Right hindlimb (tissue), 1 donor: Measurements from ENCODE around the gene IGF2BP3.
A peak's percentile ranks its signal among the peaks of the same experiment; 100 is the strongest.

Source experiments
- DNase-seq: peaks from one replicate; pipeline ENCODE4 v3.0.0-alpha.2; 2018

IGF2BP3 gene

DNA sequence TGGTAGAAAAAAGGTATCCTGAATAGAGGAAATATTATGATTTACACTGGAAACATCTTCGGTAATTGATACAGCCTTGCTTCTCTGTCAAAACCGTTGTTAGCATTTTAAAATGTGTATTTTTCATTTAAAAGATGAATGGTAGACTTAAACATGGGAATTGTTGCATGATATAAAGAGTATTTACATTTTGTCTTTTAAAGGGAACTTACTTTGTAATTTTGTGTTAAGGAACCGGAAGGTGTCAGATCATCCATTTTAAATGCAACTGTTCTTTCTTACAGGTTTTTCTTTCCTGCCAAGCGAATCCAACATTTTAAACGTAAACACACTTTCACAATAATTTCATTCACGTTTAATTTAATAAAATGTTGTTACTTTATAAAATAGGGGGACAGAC is 1.8 kb upstream of the IGF2BP3 start:
- no peak for DNase-seq

GRCh38 chr7:23471106-23471859 is 992 bp upstream of the IGF2BP3 start:
- DNase-seq: peak; percentile 94

DNA sequence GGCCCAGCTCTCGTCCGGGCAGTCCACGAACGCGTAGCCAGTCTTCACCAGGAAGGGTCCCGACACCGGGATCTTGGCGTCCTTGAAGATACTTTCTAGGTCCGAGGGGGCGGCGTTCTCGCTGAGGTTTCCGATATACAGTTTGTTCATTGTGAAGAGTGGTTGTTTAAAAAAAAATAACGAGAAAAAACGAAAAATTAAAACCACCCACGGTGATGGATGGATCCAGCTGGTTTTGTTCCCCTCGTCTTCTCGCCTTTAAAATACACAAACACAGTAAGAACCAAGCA is 385 bp downstream of the IGF2BP3 start:
- no peak for DNase-seq

- peak; percentile 63 for DNase-seq
These were observed 936 bp downstream of the IGF2BP3 start for GRCh38 chr7:23469150-23469960.

- DNase-seq: peak; percentile 54
These were observed 1.7 kb downstream of the IGF2BP3 start for GRCh38 chr7:23468526-23469149.

DNA sequence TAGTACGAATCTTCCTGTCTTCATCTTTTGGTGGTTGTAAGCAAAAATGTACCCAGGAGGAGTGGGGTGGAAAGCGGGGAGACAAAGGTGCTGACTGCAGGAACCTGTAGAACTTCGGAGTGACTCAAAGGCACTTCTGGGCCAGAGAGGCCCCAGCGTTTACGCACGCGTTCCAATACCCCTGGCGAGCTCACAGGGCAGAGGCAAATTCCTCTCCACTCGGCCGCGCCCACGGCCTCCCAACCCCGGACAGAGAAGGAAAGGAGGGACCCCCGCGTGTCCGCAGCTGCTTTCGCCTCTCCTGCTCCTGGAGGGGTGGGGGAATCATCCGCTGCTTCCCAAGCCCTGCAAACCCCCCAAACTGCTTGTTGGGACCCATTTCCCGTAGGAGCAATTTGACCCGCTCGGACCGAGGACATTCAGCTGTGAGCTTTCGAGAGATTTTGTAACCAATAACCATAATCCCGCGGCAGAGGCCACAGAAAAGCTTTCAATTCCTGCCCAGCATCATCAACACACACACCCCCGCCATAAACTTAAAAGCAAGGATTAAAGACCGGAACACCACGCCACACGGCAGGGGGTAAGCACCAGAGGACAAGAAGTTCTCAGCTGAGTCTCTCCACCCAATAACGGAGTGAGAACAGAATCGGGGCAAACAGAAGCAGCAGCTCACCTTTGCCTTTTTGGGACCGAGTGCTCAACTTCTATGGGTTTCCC is 2.3 kb downstream of the IGF2BP3 start:
- DNase-seq: peak; percentile 64

GRCh38 chr7:23467291-23467805 is 2.9 kb downstream of the IGF2BP3 start:
- DNase-seq: peak; percentile 51

GRCh38 chr7:23462846-23463245 is 7.4 kb downstream of the IGF2BP3 start:
- DNase-seq: peak; percentile 38

DNA sequence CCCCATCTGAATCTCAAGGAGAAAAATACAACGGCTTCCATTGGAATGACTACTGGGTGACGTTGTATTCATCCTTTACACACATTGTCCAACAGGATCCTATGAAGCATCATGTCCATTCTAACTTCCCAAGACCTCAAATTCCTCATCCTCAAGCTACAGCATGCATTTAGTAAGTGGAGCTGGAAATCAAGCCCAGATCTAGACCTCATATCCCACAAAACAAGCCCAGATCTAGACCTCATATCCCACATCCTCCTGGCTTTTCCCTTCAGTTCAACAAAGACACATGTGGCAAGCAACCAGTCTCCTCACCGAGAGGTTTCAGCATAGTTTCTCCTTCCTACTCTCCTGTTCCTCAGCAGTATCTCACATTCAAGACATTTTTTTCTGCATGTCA is 12.2 kb downstream of the IGF2BP3 start:
- DNase-seq: no peak

DNA sequence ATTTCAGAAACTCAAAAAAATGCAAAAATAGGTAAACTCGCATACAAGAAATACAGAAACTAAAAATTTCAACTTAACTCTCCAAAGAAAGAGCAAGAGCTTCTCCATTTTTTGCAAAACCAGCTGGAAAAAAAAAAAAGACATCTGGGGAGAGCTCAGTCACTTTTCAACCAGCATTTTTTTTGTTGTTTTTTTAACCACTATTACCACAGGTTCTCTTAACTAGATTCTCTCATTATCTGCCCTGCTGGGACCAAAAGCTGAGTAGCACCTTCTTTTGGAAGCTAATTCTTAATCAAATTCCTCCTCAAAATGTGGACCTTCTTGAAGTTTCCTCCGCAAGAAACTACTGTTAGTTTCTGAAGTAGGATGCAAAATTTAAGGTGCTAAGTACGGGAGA is 14.2 kb downstream of the IGF2BP3 start:
- no peak for DNase-seq

DNA sequence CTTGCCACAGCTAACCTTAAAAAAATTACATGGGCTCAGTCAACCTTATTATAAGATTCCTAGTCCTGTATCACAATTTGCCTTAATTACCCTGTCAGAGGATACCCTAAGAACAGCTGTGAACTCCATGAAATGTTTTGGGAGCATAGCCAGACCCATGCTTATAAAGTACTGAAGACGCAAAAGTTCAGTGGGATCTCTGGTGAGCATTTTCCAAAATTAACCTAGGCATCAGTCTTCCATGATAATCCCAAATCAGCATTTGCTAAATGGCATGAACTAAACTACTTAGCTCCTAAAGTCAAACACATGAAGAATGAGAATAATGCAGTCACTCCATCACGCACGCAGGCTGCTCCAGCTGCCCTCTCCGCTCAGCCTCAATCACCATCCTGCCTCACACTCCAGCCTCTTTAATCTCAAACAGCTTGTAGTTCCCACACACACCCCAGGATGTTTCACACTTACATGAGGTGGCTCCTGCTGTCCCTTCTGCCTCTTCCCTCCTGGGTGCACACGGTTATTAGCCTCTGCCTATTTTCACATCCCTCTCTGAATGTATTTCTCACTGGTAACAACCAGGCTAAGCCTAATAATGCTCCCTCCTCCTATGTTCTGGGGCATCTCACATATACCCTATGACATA is 15.3 kb downstream of the IGF2BP3 start:
- DNase-seq: no peak

DNA sequence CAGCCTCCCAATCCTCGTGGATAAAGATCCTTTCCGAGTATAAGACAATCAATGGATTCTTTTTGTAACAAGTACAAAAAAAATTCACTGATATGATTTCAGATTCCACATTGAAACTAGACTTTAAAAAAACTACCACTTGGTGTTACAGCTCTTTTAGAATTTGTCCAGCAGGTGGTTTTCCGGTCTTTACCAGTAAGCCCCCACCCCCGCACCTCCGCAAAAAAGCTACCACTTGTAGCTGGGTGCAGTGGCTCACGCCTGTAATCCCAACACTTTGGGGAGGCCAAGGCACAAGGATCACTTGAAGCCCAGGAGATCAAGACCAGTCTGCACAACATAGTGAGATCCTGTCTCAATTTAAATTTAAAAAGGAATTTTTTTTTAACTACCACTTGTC is 19.8 kb downstream of the IGF2BP3 start:
- DNase-seq: no peak

DNA sequence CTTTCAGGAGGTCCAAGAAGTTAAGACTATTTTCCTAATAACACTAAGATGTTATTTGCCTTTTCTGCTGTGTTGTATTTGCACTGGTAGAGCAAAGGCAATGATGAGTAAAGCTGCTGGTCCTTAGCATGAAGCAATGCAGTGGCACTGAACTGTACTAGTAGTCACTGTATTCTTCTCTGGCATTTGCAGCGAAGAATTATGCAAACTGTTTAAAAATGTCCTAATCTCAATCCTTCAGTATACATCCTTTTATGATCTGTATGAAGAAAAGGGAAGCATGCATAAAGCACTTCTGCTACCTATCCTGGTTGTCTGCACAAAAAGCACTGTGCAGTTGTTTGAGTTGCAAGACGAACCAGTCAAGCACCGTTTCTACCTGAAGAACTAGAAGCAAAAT is 20.4 kb downstream of the IGF2BP3 start:
- no peak for DNase-seq

GRCh38 chr7:23445326-23445725 is 25.0 kb downstream of the IGF2BP3 start:
- no peak for DNase-seq

GRCh38 chr7:23443974-23444373 is 26.3 kb downstream of the IGF2BP3 start:
- DNase-seq: no peak

GRCh38 chr7:23438171-23438570 is 32.1 kb downstream of the IGF2BP3 start:
- no peak for DNase-seq

DNA sequence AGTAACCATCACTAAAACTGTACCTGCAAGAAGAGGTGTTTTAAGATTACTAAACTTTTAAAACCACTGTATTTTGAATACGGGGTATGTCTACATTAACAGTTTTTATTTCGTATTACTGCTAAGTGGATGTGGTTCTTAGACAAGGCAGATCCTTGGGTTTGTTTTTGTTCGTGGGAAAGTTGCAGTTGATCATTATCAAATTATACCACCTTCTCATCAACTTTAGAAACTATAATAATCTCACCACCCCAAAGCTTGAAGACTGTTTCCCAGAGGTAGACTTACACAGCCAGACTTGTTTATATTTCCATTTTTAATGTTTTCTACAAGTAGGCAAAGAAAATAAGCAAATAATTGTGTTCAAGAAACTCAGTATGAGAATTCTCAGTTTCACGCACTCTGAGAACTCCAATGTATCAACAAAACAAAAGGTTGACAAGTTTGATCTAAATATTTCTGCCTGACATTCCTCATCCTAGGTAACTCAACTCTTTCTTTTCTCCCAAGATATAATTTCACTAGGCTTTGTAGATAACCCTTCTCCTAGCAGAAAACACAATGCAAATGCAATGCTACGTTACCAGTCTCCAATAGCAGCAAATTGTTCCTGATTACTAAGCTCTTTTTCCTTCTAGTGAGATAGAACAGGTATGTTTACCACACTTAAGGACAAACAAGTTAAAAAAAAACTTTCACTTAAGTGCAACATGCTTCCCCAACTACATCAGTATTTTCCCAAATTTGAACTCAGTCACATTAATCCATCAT is 36.0 kb downstream of the IGF2BP3 start:
- DNase-seq: no peak

DNA sequence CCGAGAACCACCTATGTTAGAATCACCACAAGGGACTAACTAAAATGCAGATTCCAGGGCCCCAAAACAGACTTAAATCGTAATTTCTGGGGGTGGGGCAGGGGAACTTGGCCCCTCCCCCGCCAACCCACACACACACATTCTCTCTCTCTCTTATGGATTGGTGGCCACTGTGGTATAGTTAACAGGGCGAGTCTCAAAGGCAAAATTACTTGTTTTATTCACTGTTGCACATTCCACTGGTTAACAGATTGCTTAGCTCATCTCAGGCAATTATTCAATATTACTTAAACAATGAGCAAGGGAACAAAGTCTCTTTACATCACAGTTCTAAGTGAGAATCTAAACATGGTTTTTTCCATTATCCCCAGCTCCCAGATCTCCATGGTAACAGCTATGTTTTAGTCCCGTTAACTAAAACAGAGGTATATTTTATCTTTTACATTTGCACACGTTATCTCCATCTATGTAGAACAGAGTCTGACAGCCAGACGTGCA is 38.5 kb downstream of the IGF2BP3 start:
- DNase-seq: no peak

- no peak for DNase-seq
These were observed 39.4 kb downstream of the IGF2BP3 start for GRCh38 chr7:23430893-23431259.

DNA sequence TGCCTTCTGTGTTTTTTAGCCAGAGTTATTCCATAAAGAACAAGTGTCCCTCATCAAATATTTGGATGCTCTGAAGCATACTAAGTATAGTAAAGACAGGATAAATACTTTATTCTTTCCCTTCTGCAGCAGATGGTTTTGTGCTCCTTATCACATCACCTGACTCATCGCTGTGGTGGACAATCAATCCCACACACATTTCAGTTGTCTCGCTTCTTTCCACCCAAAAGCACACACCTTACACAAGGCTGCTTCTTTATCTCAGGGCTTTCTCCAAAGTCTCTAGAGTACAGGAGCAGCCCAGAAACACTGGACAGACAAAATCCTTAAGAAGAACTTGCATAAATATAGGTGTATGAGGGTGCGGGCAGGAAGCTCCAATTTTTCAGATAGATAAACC is 43.4 kb downstream of the IGF2BP3 start:
- no peak for DNase-seq

GRCh38 chr7:23422909-23423308 is 47.4 kb downstream of the IGF2BP3 start:
- no peak for DNase-seq

DNA sequence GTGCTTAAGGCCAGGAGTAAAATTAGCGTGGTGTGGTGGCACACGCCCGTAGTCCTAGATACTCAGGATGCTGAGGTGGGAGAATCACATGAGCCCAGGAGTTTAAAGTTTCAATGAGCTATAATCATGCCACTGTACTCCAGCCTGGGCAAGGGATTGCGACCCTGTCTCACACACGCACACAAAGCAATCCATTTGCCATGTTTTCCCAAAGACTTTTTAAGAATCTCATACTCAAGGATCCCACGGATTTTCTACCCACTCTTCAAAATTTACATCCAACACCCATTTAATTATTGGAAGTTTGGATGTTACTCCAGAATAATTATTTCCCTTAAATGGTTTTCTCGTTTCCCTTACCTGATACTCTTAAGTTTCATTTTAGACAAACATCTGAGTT is 47.9 kb downstream of the IGF2BP3 start:
- DNase-seq: no peak
